Measurements from ENCODE around the gene ZNF780B.

DNA sequence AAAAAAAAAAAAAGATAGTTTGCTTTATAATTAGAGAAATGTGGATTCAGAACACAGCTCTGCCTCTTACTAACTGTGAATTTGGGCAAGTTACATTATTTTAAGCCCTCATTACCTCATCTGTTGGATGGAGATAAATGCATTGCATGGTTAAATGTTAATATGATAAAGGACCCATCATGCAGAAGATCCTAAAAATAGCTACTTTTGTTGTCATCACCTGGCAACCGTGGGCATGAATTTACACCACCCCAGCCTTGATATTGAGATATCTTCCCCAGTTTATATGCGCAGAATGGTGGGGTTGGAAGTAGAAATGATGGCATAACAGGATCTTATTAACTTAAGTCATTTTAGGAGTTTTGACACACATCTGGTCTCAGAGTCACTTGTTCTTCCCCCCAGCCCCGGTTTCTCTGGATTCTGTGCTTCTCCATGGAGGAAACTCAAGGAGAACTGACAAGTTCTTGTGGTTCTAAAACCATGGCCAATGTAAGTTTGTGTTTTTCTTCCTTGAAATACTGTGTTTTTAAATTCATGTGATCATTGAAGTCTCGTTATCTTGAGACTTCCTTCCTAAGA lies 50.2 kb downstream of the ZNF780B start:
- TF ChIP-seq POLR2AphosphoS5 (IDR thresholded peaks at IDR 0.05; ENCODE audit: low read depth, low read length): no peak
- TF ChIP-seq POLR2A (IDR thresholded peaks at IDR 0.05; ENCODE audit: low read depth, low read length): no peak
